ENCODE measurements around the gene SOD1. TPM values are rescaled to one million over a fixed set of nuclear protein-coding genes. Genes with fewer than 3 reads are reported as not detected.

SOD1 gene
- total and polyA plus RNA-seq, 2 of the 13 experiments (the other 11 are each of a cell fraction or from before 2014, with no cell fraction given): 317 to 537 TPM

GRCh38 chr21:31713973-31714740 is 54.7 kb downstream of the SOD1 start:
- H3K4me2 ChIP-seq (ENCODE audit: low read depth, low read length): no peak overlapping the region
- WGBS (ENCODE audit: low lambda C conversion rate): 92% methylated on average over 5 of the region's 5 CpGs
- no peaks in the 10 kb centered on the region for H3K36me3 ChIP-seq (replicated peaks in 1 of 2; ENCODE audit: control insufficient read depth in 1 of 2, insufficient read depth in 2 of 2, low read length in 2 of 2)
- no peak overlapping the region for H3K4me3 ChIP-seq (replicated peaks in 1 of 3; ENCODE audit: insufficient read depth in 1 of 3, low read depth in 2 of 3, low read length in 3 of 3)
- BruUV-seq (replicated peaks): no TSS peak
- in situ Hi-C loops (cut with HindIII; ENCODE audit: extremely low pct_ligation_motif_present, low pct_unique_long_range_greater_than_20kb): no loop called here
- DNase-seq (ENCODE audit: low spot score) (no peak), ATAC-seq (no peak), FAIRE-seq (no peak)
- H3K9me3 ChIP-seq (ENCODE audit: low read length): no peaks in the 10 kb centered on the region
- no peak overlapping the region for H3K9ac ChIP-seq (ENCODE audit: insufficient read depth, low read depth, low read length)
- ChIA-PET POLR2A (no interaction called here), CTCF (ENCODE audit: low intra/inter-chr PET ratio, low total read pairs) (no interaction called here)
- H2AFZ ChIP-seq (ENCODE audit: low read length): no peak overlapping the region
- peaks cover 97% of the 10 kb centered on the region for H3K79me2 ChIP-seq (ENCODE audit: insufficient read depth, low read length)
- peaks cover 74% of the 10 kb centered on the region for H4K20me1 ChIP-seq (ENCODE audit: insufficient read depth, low read length)
- no peak overlapping the region for H3K27ac ChIP-seq (ENCODE audit: extremely low read length, insufficient read depth, low read length)
- TF ChIP-seq ZBTB14 (CRISPR knock-in tag; IDR thresholded peaks at IDR 0.05) (no peak), POLR2G (IDR thresholded peaks at IDR 0.05; ENCODE audit: low read depth, low read length) (no peak), AGO1 (IDR thresholded peaks at IDR 0.05; ENCODE audit: low read depth, low read length, poor library complexity, severe bottlenecking) (no peak), NFRKB (IDR thresholded peaks at IDR 0.05) (no peak), ATF4 (CRISPR knock-in tag; IDR thresholded peaks at IDR 0.05) (no peak), ZNF567 (CRISPR knock-in tag; IDR thresholded peaks at IDR 0.05; ENCODE audit: borderline replicate concordance) (no peak), ZNF451 (CRISPR knock-in tag; IDR thresholded peaks at IDR 0.05) (no peak), LBX2 (CRISPR knock-in tag; IDR thresholded peaks at IDR 0.05; ENCODE audit: borderline replicate concordance) (no peak), ZNF570 (CRISPR knock-in tag; IDR thresholded peaks at IDR 0.05; ENCODE audit: borderline replicate concordance) (no peak), MXI1 (IDR thresholded peaks at IDR 0.05; ENCODE audit: borderline replicate concordance, low read depth, low read length) (no peak), BCL6 (CRISPR knock-in tag; IDR thresholded peaks at IDR 0.05) (no peak), PHF5A (CRISPR knock-in tag; IDR thresholded peaks at IDR 0.05; ENCODE audit: low read depth, unreplicated experiment) (no peak), CCAR2 (optimal IDR thresholded peaks at IDR 0.05; ENCODE audit: low read depth, low read length) (no peak), FOXO4 (CRISPR knock-in tag; conservative IDR thresholded peaks at IDR 0.05) (no peak)
- peaks cover 61% of the 10 kb centered on the region for H3K4me1 ChIP-seq (ENCODE audit: insufficient read depth, low read length)
- intact Hi-C loops (cut with micrococcal nuclease; ENCODE audit: unreplicated experiment): loop anchor here (10.0 kb wide), 1 partner anchor 49 kb away; no protein-coding TSS in a partner anchor
- no peaks in the 10 kb centered on the region for H3K27me3 ChIP-seq (ENCODE audit: control insufficient read depth in 1 of 2, insufficient read depth in 2 of 2, low read length in 2 of 2)
